Eye (tissue), 1 donor: ENCODE data around the gene GCFC2.

ENCODE experiments used
- DNase-seq: peaks from one replicate; pipeline ENCODE4 v3.0.0-alpha.2; 2015

GCFC2 gene

GRCh38 chr2:75621228-75621627, 89.5 kb downstream of the GCFC2 start:
- no peak for DNase-seq

DNA sequence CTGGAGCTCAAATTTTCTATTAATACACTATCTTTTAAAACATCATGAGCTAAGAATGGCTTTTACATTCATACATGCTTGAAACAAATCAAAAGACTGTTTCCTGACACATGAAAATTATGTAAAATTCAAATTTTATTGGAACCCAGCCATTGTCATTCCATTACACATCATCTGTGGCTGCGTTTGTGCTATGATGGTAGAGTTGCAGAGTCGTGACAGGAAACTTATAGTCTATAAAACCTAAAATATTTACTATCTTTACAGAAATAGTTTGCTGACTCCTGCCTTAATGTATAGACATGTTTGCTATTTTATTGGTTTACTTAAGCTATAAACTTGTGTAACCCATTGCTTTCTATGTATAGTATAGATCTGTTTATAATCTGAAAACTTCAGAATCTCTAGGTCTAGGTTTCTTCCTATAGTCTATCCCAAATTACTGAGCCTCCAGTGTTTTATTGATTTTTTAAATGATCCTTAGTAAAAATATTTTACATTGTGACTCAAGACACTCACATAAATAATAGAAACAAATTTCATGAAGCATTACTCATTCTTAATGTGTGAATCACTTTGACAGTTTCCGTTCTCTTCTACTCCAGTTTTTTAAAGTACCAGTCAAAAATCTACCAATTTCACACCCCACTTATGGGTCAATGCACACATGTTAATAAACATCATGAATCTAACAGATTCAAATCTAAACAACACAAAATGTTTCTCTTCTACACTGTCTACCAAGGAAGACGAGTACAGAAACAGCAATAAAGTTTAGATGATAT, 90.6 kb downstream of the GCFC2 start:
- no peak for DNase-seq

- DNase-seq: no peak
Measured at GRCh38 chr2:75616933-75617332, 93.8 kb downstream of the GCFC2 start.

- DNase-seq: no peak
Measured at GRCh38 chr2:75616406-75616805, 94.3 kb downstream of the GCFC2 start.

DNA sequence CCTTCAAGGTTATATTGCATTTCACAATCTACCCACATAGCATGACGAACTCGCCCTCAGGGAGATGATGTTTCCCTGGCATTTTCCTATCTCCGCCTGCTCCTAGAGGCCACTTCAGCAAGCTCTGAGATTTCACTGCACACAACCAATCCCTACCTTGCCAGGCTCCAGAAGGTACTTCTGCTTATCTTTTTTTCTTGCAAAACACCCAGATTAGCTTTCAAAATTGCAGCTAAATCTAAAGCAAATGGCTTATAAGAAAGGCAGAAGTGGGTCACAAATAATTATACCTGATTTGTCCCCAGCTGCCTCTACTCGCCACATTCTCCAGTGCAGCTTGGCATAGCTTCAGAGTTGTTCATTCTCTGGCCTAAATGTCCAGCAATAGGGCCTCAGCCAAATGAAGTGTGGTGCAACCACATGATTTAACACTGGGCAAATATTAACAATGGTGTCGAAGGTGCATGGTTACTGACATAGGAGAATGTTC, 96.5 kb downstream of the GCFC2 start:
- DNase-seq: no peak

DNA sequence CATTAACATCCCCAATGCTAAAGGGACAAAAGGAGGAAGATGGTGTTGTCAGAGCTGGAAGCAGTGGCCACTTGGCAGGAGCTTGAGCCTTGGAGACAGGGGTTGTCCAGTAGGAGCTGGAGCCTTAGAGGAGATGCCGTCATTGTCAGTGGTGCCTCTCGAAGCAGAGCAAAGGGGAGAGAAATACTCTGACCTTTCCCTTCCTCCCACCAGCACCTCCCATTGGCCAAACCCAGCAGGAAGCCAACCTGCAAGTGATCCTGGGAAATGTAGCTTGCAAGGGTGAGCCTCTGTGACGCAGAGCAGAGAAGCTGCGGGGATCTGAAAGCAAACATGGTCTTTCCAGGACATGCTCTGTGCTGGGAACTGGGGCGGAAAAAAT, 97.9 kb downstream of the GCFC2 start:
- peak; percentile 72 for DNase-seq
